ENCODE measurements around the gene CFAP46. TPM values are rescaled to one million over a fixed set of nuclear protein-coding genes. Genes with fewer than 3 reads are reported as not detected.

The CFAP46 gene
- total and polyA plus RNA-seq, 2 experiments from 2014 or later, result 3.1 to 5.4 TPM

DNA sequence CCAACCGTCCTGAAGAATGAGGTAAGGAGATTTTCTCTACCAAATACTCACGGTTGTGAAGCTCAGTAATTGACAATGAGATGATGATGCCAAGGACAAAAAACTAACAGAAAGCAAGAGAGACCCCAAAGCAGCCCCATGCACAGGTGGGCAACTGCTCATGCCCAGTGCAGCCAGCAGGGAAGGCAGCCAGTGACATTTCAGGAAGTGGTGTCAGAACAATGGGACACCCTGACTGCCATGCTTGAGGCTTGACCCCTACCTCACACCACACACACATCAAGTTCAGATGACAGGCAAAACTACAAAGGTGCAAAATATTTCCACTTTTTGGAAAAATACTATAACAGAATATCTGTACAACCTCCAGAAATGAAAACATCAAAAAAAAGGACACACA, 66.9 kb downstream of the CFAP46 start:
- Histone ChIP-seq H3K4me1 (ENCODE audit: insufficient read depth) (no peaks in the 10 kb centered on the region), H3K4me3 (no peak overlapping the region), H4K20me1 (replicated peaks; ENCODE audit: insufficient read depth) (no peaks in the 10 kb centered on the region), H3K36me3 (ENCODE audit: insufficient read depth) (no peaks in the 10 kb centered on the region), H3F3A (replicated peaks; ENCODE audit: low read depth) (no peaks in the 10 kb centered on the region), H3K27me3 (ENCODE audit: insufficient read depth) (no peaks in the 10 kb centered on the region), H3K4me2 (no peak overlapping the region), H3K9me2 (ENCODE audit: insufficient read depth) (no peaks in the 10 kb centered on the region), H3K79me2 (replicated peaks; ENCODE audit: insufficient read depth) (no peaks in the 10 kb centered on the region), H2AFZ (no peak overlapping the region), H3K27ac (ENCODE audit: low read depth) (no peak overlapping the region)
- ATAC-seq, result no peak
- H3K4me1 Mint-ChIP-seq, result peaks cover 11% of the 10 kb centered on the region
- no peaks in the 10 kb centered on the region; the same call in 2 of the 3 replicates for H3K36me3 Mint-ChIP-seq (ENCODE audit: low read depth)
- no peak overlapping the region for H3K27ac Mint-ChIP-seq
- no peak for TF ChIP-seq EZH2 (IDR thresholded peaks at IDR 0.05; ENCODE audit: low read depth, unreplicated experiment)
- no peak for TF ChIP-seq POLR2AphosphoS5 (IDR thresholded peaks at IDR 0.05; ENCODE audit: low read depth)
- TF ChIP-seq, protein P1, sequence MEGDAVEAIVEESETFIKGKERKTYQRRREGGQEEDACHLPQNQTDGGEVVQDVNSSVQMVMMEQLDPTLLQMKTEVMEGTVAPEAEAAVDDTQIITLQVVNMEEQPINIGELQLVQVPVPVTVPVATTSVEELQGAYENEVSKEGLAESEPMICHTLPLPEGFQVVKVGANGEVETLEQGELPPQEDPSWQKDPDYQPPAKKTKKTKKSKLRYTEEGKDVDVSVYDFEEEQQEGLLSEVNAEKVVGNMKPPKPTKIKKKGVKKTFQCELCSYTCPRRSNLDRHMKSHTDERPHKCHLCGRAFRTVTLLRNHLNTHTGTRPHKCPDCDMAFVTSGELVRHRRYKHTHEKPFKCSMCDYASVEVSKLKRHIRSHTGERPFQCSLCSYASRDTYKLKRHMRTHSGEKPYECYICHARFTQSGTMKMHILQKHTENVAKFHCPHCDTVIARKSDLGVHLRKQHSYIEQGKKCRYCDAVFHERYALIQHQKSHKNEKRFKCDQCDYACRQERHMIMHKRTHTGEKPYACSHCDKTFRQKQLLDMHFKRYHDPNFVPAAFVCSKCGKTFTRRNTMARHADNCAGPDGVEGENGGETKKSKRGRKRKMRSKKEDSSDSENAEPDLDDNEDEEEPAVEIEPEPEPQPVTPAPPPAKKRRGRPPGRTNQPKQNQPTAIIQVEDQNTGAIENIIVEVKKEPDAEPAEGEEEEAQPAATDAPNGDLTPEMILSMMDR (conservative IDR thresholded peaks at IDR 0.05; ENCODE audit: low read depth in 2 of 2), result no peak
- TF ChIP-seq, protein P2, sequence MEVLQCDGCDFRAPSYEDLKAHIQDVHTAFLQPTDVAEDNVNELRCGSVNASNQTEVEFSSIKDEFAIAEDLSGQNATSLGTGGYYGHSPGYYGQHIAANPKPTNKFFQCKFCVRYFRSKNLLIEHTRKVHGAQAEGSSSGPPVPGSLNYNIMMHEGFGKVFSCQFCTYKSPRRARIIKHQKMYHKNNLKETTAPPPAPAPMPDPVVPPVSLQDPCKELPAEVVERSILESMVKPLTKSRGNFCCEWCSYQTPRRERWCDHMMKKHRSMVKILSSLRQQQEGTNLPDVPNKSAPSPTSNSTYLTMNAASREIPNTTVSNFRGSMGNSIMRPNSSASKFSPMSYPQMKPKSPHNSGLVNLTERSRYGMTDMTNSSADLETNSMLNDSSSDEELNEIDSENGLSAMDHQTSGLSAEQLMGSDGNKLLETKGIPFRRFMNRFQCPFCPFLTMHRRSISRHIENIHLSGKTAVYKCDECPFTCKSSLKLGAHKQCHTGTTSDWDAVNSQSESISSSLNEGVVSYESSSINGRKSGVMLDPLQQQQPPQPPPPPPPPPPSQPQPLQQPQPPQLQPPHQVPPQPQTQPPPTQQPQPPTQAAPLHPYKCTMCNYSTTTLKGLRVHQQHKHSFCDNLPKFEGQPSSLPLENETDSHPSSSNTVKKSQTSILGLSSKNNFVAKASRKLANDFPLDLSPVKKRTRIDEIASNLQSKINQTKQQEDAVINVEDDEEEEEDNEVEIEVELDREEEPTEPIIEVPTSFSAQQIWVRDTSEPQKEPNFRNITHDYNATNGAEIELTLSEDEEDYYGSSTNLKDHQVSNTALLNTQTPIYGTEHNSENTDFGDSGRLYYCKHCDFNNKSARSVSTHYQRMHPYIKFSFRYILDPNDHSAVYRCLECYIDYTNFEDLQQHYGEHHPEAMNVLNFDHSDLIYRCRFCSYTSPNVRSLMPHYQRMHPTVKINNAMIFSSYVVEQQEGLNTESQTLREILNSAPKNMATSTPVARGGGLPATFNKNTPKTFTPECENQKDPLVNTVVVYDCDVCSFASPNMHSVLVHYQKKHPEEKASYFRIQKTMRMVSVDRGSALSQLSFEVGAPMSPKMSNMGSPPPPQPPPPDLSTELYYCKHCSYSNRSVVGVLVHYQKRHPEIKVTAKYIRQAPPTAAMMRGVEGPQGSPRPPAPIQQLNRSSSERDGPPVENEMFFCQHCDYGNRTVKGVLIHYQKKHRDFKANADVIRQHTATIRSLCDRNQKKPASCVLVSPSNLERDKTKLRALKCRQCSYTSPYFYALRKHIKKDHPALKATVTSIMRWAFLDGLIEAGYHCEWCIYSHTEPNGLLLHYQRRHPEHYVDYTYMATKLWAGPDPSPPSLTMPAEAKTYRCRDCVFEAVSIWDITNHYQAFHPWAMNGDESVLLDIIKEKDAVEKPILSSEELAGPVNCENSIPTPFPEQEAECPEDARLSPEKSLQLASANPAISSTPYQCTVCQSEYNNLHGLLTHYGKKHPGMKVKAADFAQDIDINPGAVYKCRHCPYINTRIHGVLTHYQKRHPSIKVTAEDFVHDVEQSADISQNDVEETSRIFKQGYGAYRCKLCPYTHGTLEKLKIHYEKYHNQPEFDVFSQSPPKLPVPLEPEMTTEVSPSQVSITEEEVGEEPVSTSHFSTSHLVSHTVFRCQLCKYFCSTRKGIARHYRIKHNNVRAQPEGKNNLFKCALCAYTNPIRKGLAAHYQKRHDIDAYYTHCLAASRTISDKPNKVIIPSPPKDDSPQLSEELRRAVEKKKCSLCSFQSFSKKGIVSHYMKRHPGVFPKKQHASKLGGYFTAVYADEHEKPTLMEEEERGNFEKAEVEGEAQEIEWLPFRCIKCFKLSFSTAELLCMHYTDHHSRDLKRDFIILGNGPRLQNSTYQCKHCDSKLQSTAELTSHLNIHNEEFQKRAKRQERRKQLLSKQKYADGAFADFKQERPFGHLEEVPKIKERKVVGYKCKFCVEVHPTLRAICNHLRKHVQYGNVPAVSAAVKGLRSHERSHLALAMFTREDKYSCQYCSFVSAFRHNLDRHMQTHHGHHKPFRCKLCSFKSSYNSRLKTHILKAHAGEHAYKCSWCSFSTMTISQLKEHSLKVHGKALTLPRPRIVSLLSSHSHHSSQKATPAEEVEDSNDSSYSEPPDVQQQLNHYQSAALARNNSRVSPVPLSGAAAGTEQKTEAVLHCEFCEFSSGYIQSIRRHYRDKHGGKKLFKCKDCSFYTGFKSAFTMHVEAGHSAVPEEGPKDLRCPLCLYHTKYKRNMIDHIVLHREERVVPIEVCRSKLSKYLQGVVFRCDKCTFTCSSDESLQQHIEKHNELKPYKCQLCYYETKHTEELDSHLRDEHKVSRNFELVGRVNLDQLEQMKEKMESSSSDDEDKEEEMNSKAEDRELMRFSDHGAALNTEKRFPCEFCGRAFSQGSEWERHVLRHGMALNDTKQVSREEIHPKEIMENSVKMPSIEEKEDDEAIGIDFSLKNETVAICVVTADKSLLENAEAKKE (CRISPR knock-in tag; IDR thresholded peaks at IDR 0.05), result no peak
- no peak for TF ChIP-seq ZNF331 (CRISPR knock-in tag; IDR thresholded peaks at IDR 0.05; ENCODE audit: low read depth)
- TF ChIP-seq CREB1 (CRISPR knock-in tag; IDR thresholded peaks at IDR 0.05; ENCODE audit: low read depth), result no peak
- no peak for TF ChIP-seq EZH2phosphoT487 (IDR thresholded peaks at IDR 0.05; ENCODE audit: unreplicated experiment)
- no peak for TF ChIP-seq NANOG (IDR thresholded peaks at IDR 0.05; ENCODE audit: borderline replicate concordance)
- TF ChIP-seq ZNF114 (CRISPR knock-in tag; IDR thresholded peaks at IDR 0.05), result no peak
- TF ChIP-seq, protein P3, sequence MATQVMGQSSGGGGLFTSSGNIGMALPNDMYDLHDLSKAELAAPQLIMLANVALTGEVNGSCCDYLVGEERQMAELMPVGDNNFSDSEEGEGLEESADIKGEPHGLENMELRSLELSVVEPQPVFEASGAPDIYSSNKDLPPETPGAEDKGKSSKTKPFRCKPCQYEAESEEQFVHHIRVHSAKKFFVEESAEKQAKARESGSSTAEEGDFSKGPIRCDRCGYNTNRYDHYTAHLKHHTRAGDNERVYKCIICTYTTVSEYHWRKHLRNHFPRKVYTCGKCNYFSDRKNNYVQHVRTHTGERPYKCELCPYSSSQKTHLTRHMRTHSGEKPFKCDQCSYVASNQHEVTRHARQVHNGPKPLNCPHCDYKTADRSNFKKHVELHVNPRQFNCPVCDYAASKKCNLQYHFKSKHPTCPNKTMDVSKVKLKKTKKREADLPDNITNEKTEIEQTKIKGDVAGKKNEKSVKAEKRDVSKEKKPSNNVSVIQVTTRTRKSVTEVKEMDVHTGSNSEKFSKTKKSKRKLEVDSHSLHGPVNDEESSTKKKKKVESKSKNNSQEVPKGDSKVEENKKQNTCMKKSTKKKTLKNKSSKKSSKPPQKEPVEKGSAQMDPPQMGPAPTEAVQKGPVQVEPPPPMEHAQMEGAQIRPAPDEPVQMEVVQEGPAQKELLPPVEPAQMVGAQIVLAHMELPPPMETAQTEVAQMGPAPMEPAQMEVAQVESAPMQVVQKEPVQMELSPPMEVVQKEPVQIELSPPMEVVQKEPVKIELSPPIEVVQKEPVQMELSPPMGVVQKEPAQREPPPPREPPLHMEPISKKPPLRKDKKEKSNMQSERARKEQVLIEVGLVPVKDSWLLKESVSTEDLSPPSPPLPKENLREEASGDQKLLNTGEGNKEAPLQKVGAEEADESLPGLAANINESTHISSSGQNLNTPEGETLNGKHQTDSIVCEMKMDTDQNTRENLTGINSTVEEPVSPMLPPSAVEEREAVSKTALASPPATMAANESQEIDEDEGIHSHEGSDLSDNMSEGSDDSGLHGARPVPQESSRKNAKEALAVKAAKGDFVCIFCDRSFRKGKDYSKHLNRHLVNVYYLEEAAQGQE (IDR thresholded peaks at IDR 0.05; ENCODE audit: unreplicated experiment), result no peak
- no peak for TF ChIP-seq STAT1 (IDR thresholded peaks at IDR 0.05; ENCODE audit: unreplicated experiment)
- no peak for TF ChIP-seq JUNB (IDR thresholded peaks at IDR 0.05; ENCODE audit: unreplicated experiment)
- TF ChIP-seq, protein P4, sequence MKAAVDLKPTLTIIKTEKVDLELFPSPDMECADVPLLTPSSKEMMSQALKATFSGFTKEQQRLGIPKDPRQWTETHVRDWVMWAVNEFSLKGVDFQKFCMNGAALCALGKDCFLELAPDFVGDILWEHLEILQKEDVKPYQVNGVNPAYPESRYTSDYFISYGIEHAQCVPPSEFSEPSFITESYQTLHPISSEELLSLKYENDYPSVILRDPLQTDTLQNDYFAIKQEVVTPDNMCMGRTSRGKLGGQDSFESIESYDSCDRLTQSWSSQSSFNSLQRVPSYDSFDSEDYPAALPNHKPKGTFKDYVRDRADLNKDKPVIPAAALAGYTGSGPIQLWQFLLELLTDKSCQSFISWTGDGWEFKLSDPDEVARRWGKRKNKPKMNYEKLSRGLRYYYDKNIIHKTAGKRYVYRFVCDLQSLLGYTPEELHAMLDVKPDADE (IDR thresholded peaks at IDR 0.05), result no peak
- H3K27me3 Mint-ChIP-seq (ENCODE audit: insufficient read depth, low read depth, poor library complexity), result peaks cover 12% of the 10 kb centered on the region
- DNase-seq (ENCODE audit: low spot score), result no peak
- peaks cover 25% of the 10 kb centered on the region for H3K9me3 Mint-ChIP-seq
- H3K4me3 Mint-ChIP-seq, result no peak overlapping the region
